HepG2 (cell line): ENCODE measurements around the gene RTBDN. TPM values are rescaled to one million over a fixed set of nuclear protein-coding genes. Genes with fewer than 3 reads are reported as not detected.

ENCODE experiments used
- ADNP ChIP-seq: sonication (generic); formaldehyde crosslinking; IDR thresholded peaks from 2 replicates; pipeline ENCODE4 v1.4.0; 2020; ENCODE audit warnings: missing genetic modification reagents
- BHLHE40 ChIP-seq: IDR thresholded peaks from 2 replicates; pipeline ENCODE4 v1.6.1; 2011; ENCODE audit warnings: low read length, improper control_type of control experiment
- CCDC6 ChIP-seq: sonication (generic); formaldehyde crosslinking; IDR thresholded peaks from 2 replicates; pipeline ENCODE4 v1.8.1; 2022; ENCODE audit warnings: mild to moderate bottlenecking, missing genetic modification reagents, moderate library complexity
- CHD2 ChIP-seq: IDR thresholded peaks from 2 replicates; pipeline ENCODE4 v1.6.1; 2011; ENCODE audit warnings: low read depth, low read length, improper control_type of control experiment
- FOXA3 ChIP-seq: IDR thresholded peaks from 2 replicates; pipeline ENCODE4 v1.6.1; 2016; ENCODE audit warnings: missing genetic modification reagents, missing compliant biosample characterization
- HOXA3 ChIP-seq: sonication (generic); formaldehyde crosslinking; IDR thresholded peaks from 2 replicates; pipeline ENCODE4 v1.5.0; 2020; ENCODE audit warnings: missing genetic modification reagents
- MIER2 ChIP-seq: IDR thresholded peaks from 2 replicates; pipeline ENCODE4 v1.6.1; 2016; ENCODE audit warnings: missing biosample characterization, missing genetic modification reagents
- NCOR1 ChIP-seq: fragments of 200-600 bp; sonication (generic); IDR thresholded peaks from 2 replicates; pipeline ENCODE4 v1.7.0; 2017; ENCODE audit warnings: antibody characterized with exemption, low read length, borderline replicate concordance
- NPAS2 ChIP-seq: sonication (generic); formaldehyde crosslinking; IDR thresholded peaks from 2 replicates; pipeline ENCODE4 v1.8.0; 2022; ENCODE audit warnings: mild to moderate bottlenecking, missing genetic modification reagents, borderline replicate concordance
- RCOR2 ChIP-seq: IDR thresholded peaks from 2 replicates; pipeline ENCODE4 v1.6.1; 2016; ENCODE audit warnings: missing biosample characterization, missing genetic modification reagents
- REPIN1 ChIP-seq: sonication (generic); formaldehyde crosslinking; IDR thresholded peaks from 2 replicates; pipeline ENCODE4 v1.8.0; 2022; ENCODE audit warnings: missing genetic modification reagents, low read depth, mild to moderate bottlenecking, borderline replicate concordance
- SNAPC2 ChIP-seq: sonication (generic); formaldehyde crosslinking; IDR thresholded peaks from 2 replicates; pipeline ENCODE4 v1.8.1; 2022; ENCODE audit warnings: mild to moderate bottlenecking, missing genetic modification reagents
- SOX6 ChIP-seq, 2 experiments: fragments of 450-650 bp in 1 of 2; sonication (generic) in 1 of 2; formaldehyde crosslinking in 1 of 2; IDR thresholded peaks; 2 replicates each; pipeline versions ENCODE4 v1.4.0 to v1.6.1; 2017 to 2020; ENCODE audit warnings: antibody characterized with exemption in 1 of 2, mild to moderate bottlenecking in 1 of 2, missing genetic modification reagents in 1 of 2
- ZBTB8A ChIP-seq: sonication (generic); formaldehyde crosslinking; IDR thresholded peaks from 2 replicates; pipeline ENCODE4 v1.4.0; 2020; ENCODE audit warnings: mild to moderate bottlenecking, low read depth, missing genetic modification reagents, borderline replicate concordance
- ZMYM2 ChIP-seq: sonication (generic); formaldehyde crosslinking; IDR thresholded peaks from 2 replicates; pipeline ENCODE4 v1.8.0; 2022; ENCODE audit warnings: mild to moderate bottlenecking, missing genetic modification reagents
- ZNF260 ChIP-seq: sonication (generic); formaldehyde crosslinking; IDR thresholded peaks from 2 replicates; pipeline ENCODE4 v1.4.0; 2020; ENCODE audit warnings: missing genetic modification reagents, low read depth, mild to moderate bottlenecking, borderline replicate concordance
- ZNF484 ChIP-seq: sonication (generic); formaldehyde crosslinking; IDR thresholded peaks from 2 replicates; pipeline ENCODE4 v1.5.1; 2020; ENCODE audit warnings: mild to moderate bottlenecking, low read depth, missing genetic modification reagents, borderline replicate concordance
- ZNF496 ChIP-seq: sonication (generic); formaldehyde crosslinking; IDR thresholded peaks from 2 replicates; pipeline ENCODE4 v1.8.1; 2023; ENCODE audit warnings: mild to moderate bottlenecking, moderate library complexity, missing genetic modification reagents; ENCODE audit not compliant: insufficient replicate concordance
- polyA plus RNA-seq, 8 experiments: library from polyadenylated mRNA; depleted of rRNA in 3 of 8; stranded (reverse) in 7 of 8; unstranded in 1 of 8; fragments of >200 nt; fragmentation: Illumina TruSeq in 4 of 8; extraction: Trizol in 4 of 8; gene quantifications; 2 replicates each; pipeline versions ENCODE4 v1.2.1 to v1.2.3, GENCODE V29; 2011 to 2016; ENCODE audit warnings: low read depth in 4 of 8, missing spikeins in 1 of 8, mixed read lengths in 1 of 8; ENCODE audit not compliant: insufficient read depth in 1 of 8
- total RNA-seq, 5 experiments: library from RNA; depleted of rRNA; stranded (reverse); fragments of >200 nt; fragmentation: Illumina TruSeq; extraction: Trizol; gene quantifications; 2 replicates each; pipeline ENCODE4 v1.2.3, GENCODE V29; 2016; ENCODE audit warnings: low read depth in 1 of 5
- TF ChIP-seq, protein P1 (sequence below): sonication (generic); formaldehyde crosslinking; IDR thresholded peaks from 2 replicates; pipeline ENCODE4 v1.4.0; 2020; ENCODE audit warnings: missing genetic modification reagents, borderline replicate concordance
- TF ChIP-seq, protein P2 (sequence below): IDR thresholded peaks from 2 replicates; pipeline ENCODE4 v1.6.1; 2016
- TF ChIP-seq, protein P3 (sequence below): IDR thresholded peaks from 2 replicates; pipeline ENCODE4 v1.6.1; 2018; ENCODE audit warnings: missing genetic modification reagents, mild to moderate bottlenecking, missing compliant biosample characterization
- TF ChIP-seq, protein P4 (sequence below): IDR thresholded peaks from 2 replicates; pipeline ENCODE4 v1.6.1; 2016; ENCODE audit warnings: mild to moderate bottlenecking, missing biosample characterization, missing genetic modification reagents

The RTBDN gene
- total and polyA plus RNA-seq, 2 of the 13 experiments (the other 11 are each of a cell fraction or from before 2014, with no cell fraction given), result 0.27 to 0.48 TPM

DNA sequence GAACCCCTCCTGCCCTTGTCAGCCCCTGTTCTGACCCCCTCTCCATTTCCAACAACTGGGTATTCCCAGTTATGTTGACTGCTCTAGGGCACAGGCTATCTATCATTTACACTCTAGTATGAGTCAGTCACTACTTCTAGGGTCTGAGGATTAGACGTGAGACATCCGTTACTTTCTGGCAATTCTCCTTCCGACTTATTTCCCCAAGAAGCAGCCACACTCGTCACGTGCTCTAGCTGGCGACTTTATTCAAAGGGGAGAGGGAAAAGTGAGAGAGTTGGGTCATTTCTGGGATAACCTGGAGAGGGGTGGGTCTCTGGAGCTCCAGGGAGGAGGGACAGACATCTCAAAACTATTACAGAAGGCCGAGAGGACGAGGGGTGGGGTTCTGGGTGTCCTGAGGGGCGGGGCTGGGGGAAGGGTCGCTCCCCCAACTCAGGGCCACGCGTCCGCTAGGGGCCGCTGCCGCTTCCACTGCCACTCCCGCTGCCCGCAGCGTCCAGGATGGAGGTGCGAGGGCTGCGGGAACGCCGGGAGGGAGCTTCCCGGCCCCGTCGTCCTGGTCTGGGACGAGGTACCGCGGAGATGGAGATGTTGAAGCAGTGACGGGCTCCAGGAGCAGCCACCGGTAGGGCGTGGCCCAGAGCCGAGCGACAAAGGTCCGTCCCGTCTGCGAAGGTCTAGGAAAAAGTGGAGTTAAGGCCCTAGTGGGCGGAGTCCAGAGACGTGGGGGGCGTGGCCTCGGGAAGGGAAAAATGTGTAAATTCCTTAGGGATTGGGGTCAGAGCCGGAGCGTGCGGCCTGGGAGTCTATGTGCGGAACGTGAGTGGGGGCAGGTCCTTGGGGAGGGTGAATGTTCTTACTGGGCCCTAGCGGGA lies 8.9 kb downstream of the RTBDN start (continued):
- TF ChIP-seq, protein P1, sequence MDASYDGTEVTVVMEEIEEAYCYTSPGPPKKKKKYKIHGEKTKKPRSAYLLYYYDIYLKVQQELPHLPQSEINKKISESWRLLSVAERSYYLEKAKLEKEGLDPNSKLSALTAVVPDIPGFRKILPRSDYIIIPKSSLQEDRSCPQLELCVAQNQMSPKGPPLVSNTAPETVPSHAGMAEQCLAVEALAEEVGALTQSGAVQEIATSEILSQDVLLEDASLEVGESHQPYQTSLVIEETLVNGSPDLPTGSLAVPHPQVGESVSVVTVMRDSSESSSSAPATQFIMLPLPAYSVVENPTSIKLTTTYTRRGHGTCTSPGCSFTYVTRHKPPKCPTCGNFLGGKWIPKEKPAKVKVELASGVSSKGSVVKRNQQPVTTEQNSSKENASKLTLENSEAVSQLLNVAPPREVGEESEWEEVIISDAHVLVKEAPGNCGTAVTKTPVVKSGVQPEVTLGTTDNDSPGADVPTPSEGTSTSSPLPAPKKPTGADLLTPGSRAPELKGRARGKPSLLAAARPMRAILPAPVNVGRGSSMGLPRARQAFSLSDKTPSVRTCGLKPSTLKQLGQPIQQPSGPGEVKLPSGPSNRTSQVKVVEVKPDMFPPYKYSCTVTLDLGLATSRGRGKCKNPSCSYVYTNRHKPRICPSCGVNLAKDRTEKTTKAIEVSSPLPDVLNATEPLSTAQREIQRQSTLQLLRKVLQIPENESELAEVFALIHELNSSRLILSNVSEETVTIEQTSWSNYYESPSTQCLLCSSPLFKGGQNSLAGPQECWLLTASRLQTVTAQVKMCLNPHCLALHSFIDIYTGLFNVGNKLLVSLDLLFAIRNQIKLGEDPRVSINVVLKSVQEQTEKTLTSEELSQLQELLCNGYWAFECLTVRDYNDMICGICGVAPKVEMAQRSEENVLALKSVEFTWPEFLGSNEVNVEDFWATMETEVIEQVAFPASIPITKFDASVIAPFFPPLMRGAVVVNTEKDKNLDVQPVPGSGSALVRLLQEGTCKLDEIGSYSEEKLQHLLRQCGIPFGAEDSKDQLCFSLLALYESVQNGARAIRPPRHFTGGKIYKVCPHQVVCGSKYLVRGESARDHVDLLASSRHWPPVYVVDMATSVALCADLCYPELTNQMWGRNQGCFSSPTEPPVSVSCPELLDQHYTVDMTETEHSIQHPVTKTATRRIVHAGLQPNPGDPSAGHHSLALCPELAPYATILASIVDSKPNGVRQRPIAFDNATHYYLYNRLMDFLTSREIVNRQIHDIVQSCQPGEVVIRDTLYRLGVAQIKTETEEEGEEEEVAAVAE (CRISPR knock-in tag), result no peak
- TF ChIP-seq HOXA3 (CRISPR knock-in tag) (peak; percentile 51; the same call in 1 of the 2 replicates), SNAPC2 (CRISPR knock-in tag) (no peak), ZMYM2 (CRISPR knock-in tag) (peak; percentile 81), RCOR2 (CRISPR knock-in tag) (peak; percentile 54; the same call in 1 of the 2 replicates), ZNF260 (no peak), ZNF496 (no peak), CHD2 (no peak), ZNF484 (CRISPR knock-in tag) (no peak), ZBTB8A (CRISPR knock-in tag) (no peak), BHLHE40 (no peak; the same call in 1 of the 2 replicates), SOX6 (IDR thresholded peaks at IDR 0.05) (no peak), SOX6 (CRISPR knock-in tag; IDR thresholded peaks at IDR 0.05) (0 out of 2 replicates have a peak, but pooled peaks have one; percentile 18), CCDC6 (CRISPR knock-in tag) (no peak), MIER2 (CRISPR knock-in tag) (0 out of 2 replicates have a peak, but pooled peaks have one; percentile 20), NPAS2 (CRISPR knock-in tag) (no peak), ADNP (CRISPR knock-in tag) (no peak), REPIN1 (CRISPR knock-in tag) (no peak), FOXA3 (CRISPR knock-in tag) (0 out of 2 replicates have a peak, but pooled peaks have one; percentile 20), NCOR1 (no peak)
- TF ChIP-seq, protein P2, sequence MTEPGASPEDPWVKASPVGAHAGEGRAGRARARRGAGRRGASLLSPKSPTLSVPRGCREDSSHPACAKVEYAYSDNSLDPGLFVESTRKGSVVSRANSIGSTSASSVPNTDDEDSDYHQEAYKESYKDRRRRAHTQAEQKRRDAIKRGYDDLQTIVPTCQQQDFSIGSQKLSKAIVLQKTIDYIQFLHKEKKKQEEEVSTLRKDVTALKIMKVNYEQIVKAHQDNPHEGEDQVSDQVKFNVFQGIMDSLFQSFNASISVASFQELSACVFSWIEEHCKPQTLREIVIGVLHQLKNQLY, result no peak
- TF ChIP-seq, protein P3, sequence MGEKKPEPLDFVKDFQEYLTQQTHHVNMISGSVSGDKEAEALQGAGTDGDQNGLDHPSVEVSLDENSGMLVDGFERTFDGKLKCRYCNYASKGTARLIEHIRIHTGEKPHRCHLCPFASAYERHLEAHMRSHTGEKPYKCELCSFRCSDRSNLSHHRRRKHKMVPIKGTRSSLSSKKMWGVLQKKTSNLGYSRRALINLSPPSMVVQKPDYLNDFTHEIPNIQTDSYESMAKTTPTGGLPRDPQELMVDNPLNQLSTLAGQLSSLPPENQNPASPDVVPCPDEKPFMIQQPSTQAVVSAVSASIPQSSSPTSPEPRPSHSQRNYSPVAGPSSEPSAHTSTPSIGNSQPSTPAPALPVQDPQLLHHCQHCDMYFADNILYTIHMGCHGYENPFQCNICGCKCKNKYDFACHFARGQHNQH, result peak; percentile 46; the same call in 1 of the 2 replicates
- TF ChIP-seq, protein P4, sequence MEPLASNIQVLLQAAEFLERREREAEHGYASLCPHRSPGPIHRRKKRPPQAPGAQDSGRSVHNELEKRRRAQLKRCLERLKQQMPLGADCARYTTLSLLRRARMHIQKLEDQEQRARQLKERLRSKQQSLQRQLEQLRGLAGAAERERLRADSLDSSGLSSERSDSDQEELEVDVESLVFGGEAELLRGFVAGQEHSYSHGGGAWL, result 0 out of 2 replicates have a peak, but pooled peaks have one; percentile 67
